HG03469 (cell line): ENCODE data around the gene REEP6.

ENCODE experiments used
- ATAC-seq: cut with Tn5 transposase; IDR thresholded peaks from one replicate; pipeline ENCODE4 v1.9.1; 2021; ENCODE audit warnings: mild to moderate bottlenecking, moderate library complexity, moderate number of reproducible peaks; ENCODE audit not compliant: unreplicated experiment

Gene REEP6

GRCh38 chr19:1456121-1456900 is 34.7 kb upstream of the REEP6 start:
- no peak for ATAC-seq

- ATAC-seq: no peak
Measured at GRCh38 chr19:1457031-1457739, 33.8 kb upstream of the REEP6 start.

- no peak for ATAC-seq
Measured at GRCh38 chr19:1457892-1458291, 33.1 kb upstream of the REEP6 start.

- no peak for ATAC-seq
Measured at GRCh38 chr19:1459479-1459878, 31.5 kb upstream of the REEP6 start.

GRCh38 chr19:1460033-1460995 is 30.7 kb upstream of the REEP6 start:
- ATAC-seq: no peak

- ATAC-seq: no peak
Measured at GRCh38 chr19:1461862-1462261, 29.1 kb upstream of the REEP6 start.

GRCh38 chr19:1465191-1466016 is 25.6 kb upstream of the REEP6 start:
- no peak for ATAC-seq

- no peak for ATAC-seq
Measured at GRCh38 chr19:1466018-1466460, 24.9 kb upstream of the REEP6 start.

- ATAC-seq: no peak
Measured at GRCh38 chr19:1466461-1467214, 24.3 kb upstream of the REEP6 start.

GRCh38 chr19:1467215-1467489 is 23.8 kb upstream of the REEP6 start:
- no peak for ATAC-seq

GRCh38 chr19:1467490-1468273 is 23.3 kb upstream of the REEP6 start:
- no peak for ATAC-seq

- ATAC-seq: no peak
Measured at GRCh38 chr19:1468274-1468820, 22.6 kb upstream of the REEP6 start.

- no peak for ATAC-seq
Measured at GRCh38 chr19:1468821-1469254, 22.1 kb upstream of the REEP6 start.

GRCh38 chr19:1469255-1470054 is 21.5 kb upstream of the REEP6 start:
- no peak for ATAC-seq

GRCh38 chr19:1470055-1470304 is 21.0 kb upstream of the REEP6 start:
- no peak for ATAC-seq

- ATAC-seq: no peak
Measured at GRCh38 chr19:1470305-1471009, 20.5 kb upstream of the REEP6 start.

- no peak for ATAC-seq
Measured at GRCh38 chr19:1471010-1471514, 19.9 kb upstream of the REEP6 start.
